HG03342 (cell line): Measurements from ENCODE around the gene TPD52L1.

Source experiments
- ATAC-seq: cut with Tn5 transposase; IDR thresholded peaks from one replicate; pipeline ENCODE4 v1.9.1; 2021; ENCODE audit warnings: mild to moderate bottlenecking, moderate library complexity; ENCODE audit not compliant: unreplicated experiment

Gene TPD52L1

DNA sequence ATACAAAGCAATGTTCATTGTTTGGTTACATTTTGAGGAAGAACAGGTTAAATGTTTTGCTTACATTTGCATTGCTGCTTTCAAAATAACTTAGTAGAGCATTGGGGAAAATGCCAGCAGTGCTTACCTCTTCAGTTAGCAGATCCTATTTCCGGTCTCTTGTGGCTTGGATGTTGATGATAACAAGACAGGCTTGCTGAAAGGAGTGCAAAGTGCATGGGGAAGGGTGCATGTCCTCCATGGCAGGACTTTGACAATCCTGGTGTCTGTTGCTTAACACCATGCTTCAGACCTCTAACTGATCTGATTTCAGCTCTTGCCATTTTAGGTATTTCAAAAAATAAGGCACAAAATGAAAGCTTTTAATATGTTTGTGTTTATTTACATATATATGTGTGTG, 21.1 kb downstream of the TPD52L1 start:
- ATAC-seq, result no peak

DNA sequence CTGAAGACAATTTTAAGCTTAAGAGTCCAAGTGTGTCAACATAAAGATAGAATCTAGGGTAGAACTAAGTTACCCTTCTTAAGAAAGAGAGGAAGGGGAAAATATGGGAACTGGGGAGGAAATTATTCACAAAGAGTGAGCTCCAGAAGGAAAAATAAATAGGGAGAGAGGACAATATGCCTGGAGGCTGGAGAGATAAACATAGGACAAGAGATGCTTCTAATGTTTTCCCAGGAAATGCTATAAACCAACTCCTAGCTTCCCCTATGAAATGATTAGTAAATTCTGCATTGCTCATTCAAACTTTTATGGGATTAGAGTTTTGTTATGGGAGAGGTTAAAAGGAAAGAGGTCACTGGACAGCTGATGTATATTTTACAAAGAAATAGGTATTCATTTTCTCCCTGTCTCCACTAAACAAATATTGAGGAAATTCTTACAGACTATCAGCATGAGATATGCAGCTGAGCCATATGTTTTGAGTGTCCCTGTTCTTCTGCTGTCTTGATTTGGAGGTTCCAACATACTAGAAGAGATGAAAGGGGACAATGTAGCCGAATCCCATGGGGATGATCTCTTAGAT, 22.0 kb downstream of the TPD52L1 start:
- no peak for ATAC-seq

DNA sequence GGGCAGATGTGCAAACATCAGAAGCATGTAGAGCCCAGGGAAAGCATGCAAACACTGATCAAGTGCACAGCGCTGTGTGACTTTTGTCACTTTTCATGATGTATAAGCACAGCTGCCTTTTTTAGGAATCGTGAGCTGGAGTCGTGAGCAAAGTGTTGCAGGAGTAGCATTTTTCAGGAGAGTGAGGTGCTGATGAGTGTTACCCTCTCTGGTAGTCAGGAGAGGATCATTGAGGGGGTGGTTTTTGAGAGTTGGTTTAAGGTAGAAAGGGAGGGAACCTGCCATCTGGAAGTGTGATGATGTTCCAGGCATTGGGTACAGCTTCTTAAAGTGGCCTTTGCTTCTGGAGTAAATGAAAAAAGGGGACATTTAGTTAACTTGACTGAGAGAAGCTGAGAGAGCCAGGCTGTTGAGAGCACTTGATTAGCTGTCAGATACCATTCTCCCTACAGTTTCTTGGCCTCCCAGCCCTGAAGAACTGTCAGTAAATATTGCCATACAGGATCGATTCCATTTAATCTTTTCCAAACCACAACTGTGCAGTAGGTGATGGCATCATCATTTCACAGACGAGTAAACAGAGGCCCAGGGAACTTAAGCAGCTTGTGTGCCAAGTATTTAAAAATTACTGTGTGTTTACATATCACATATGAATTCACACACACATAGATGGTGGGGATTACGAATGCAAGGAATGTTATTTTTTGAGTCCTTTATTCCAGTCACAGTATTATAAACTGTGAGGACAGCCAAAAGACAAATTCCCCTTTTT, 28.9 kb downstream of the TPD52L1 start:
- no peak for ATAC-seq

DNA sequence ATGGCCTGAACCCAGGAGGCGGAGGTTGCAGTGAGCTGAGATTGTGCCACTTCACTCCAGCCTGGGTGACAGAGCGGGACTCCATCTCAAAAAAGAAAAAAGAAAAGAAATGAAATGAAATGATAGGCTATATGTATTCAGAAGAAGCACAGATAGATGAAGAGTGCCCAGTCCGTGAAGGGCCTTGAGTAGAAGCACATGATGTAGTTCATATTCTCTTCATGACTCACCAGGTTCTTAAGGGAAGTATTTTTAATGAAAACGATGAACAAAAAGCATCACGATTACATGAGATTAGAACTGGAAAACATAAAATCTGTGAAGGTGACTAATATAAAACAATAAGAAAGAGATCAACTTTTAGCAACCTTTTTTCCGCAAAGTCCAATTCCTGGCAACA, 29.8 kb downstream of the TPD52L1 start:
- no peak for ATAC-seq

DNA sequence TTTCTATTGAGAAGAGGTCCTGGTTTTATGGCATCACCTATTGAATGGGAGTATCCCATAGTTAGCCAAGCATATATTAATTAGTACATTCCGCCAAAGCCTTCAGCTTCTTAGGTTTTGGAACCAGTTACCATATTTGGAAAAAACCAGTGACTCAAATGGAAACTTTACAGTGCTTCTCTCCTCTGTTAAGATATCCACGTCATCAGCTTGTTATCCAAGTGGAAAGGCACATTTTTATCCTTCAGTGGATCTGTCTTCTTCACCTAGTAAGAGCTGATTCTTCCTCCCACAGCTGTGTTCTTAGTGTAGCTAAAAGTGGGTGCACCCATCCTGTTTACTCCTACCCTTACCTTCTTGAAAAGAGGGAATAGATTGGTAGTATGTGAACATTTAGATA, 34.5 kb downstream of the TPD52L1 start:
- no peak for ATAC-seq

DNA sequence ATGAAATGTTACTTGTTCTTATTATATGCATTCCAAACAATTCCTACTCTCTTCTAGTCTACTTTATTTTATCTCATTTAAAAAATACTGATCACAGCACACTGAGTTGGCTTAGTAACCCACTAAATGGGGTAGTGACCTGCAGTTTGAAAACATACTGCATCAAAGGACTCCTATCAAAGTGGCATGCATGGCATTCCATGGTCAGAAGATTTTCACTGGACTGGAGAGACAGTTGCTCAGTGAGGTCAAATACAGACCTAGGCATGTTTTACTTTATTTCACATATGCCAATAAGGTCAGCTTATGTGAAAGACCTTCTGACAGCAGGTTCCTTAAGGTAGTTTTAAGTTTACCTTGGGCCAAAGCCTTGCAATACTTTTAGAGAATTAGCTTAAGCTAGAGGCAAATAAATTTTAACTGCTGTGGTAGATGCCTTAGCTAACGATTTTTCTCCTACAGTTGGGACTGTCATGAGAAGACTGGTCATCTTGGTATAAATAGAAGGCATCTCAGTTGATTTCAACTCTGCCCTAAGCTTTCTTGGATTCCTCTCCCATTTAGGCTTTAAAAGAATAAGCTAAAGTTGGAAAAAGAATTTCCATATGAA, 35.1 kb downstream of the TPD52L1 start:
- no peak for ATAC-seq

DNA sequence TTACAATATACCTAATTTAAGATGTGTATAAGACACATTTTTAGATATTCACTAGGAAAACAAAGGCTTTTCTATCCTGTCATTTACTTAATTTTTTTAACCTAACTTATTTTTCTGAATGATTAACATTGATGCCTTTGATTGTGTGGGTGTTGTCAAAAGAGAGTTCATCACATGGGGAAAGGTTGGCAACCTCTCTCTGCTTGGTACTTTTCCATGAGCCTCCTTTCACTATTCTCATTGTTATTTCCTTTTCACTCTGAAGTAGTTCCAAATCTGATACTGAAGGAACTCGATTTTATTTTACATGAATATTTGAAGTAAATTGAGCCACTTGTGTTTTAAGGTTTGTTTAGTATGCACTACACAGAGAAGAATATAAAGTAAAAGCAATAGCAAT, 35.9 kb downstream of the TPD52L1 start:
- no peak for ATAC-seq

DNA sequence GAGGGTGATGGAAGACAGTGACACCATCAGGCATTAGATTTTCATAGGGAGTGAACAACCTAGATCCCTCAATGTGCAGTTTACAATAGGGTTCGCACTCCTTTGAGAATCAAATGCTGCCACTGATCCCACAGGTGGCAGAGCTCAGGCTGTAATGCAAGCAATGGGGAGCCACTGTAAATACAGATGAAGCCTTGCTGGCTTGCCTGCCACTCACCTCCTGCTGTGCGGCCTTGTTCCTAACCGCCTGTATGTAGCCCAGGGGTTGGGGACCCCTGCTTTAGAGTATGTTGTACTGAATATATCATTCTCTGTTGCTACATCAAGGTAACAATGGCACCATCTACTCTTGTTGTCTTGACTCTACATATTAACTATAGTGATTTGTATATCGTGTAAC, 37.1 kb downstream of the TPD52L1 start:
- ATAC-seq, result no peak

DNA sequence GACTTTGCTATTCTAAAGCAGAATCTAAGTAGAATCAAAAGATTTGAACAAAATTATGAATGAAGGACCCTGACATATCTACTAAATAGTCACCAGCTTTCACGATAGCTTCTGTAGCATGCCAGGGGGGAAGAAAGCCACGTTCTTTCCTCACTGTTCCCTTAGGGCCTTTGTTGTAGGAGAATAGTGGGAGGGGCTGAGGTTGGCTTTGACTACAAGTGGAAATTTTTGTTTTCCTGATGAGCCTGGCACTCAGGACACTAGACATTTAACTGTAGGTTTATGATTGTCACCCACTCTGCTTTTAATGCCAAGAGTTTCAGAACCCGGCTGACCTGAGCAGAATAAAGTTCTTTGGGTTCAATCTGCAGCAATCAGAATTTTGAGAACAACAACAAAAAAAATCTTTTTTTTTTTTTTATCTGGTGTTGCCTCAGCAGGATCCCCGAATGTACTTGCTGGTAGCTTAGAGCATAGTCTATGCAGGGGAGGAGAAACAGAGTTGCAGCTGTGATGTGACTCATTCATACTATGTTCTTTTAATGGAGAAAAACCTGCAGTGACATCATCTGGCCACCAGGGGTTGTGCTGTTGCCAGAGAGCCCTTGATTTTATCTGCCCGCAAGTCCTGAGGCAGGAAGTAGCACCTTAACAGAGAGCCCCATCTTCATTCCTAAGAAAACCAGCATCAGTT, 38.5 kb downstream of the TPD52L1 start:
- ATAC-seq, result peak; percentile 99

DNA sequence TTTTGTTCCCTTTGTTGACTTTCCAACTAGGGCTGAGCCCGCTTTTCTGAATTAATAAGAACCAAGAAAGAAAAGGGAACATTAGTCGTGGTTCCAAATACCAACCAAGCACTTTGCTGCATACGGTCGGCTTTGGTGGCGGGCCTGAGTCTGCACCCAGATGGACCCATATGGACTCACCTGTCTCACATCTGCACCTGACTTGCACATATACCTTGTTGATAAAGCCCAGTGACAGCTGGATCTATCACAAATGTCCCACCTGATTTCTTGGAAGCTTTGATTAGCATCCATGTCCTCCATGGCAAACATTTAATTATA, 39.0 kb downstream of the TPD52L1 start:
- peak; percentile 6 for ATAC-seq

DNA sequence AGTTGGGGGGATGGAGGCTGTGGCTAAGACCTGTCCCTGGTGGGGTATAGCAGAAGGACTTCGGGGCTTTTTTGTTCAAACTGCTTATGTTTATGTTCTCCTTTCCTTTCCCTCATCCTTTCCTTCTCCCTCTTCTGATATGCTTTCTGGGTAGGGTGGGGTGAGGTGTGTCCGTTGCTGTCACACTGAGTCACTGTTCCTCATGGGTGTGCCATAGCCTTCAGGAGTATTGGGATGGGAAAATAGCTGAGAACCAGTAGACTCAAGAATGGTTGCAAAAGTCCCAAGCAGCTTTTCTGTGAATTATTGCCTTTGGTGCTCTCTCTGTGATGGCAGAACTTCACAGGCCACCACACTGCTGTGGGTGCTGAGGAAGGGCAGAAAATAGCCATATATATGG, 39.6 kb downstream of the TPD52L1 start:
- ATAC-seq, result no peak

DNA sequence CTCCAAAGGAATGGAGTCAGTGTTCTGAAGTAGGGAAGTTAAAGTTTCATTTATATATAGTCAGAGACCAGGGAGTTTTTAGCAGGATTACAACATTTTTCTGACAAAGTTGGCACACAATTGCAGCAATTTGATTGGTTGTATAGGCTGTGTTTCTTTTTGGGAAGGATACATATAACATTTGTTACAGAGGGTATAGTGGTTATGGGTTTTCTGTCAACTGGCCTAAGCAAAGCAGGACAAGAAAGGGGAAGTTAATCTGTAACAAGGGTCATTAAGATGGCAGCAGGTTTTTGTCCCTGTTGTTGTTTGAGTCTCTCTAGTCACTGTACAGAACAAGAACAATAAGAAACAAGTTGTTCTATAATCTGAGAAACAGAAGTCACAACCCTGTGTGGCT, 41.4 kb downstream of the TPD52L1 start:
- no peak for ATAC-seq

DNA sequence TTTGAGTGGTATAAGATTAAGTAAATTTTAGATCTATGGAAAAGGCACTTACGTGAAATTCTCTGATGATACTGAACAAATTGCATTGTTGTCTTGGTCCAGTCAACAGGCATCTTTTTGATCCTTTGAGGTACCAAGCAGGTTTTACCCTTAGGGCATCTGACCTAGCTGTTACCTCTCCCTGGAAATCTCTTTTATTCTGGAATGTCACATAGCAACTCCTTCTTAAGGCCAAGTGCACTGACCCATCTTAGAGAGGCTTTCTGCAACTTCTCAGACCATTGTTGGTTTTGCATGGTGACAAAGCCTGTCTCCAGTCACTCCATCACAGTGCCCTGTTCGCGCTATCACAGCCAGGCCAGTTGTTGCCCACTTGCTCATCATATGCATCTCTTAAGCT, 42.0 kb downstream of the TPD52L1 start:
- no peak for ATAC-seq

DNA sequence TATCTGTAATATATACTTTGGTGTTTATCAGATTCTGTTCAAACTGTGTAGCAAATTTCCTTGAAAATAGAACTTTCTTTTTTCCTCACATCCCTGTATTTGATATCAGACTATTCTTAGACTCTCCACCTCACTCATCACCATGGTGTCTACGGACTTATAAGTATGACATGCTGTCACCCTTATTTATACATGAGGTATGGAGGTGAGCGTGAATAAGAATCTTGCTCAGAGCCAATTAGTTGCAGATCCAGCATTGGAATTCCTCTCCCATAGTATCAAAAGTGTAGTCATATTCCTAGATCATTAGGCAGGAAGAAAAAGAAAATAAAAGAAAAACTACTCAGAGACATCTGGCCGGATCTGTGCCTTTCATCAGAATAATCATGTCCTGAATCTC, 43.0 kb downstream of the TPD52L1 start:
- no peak for ATAC-seq

DNA sequence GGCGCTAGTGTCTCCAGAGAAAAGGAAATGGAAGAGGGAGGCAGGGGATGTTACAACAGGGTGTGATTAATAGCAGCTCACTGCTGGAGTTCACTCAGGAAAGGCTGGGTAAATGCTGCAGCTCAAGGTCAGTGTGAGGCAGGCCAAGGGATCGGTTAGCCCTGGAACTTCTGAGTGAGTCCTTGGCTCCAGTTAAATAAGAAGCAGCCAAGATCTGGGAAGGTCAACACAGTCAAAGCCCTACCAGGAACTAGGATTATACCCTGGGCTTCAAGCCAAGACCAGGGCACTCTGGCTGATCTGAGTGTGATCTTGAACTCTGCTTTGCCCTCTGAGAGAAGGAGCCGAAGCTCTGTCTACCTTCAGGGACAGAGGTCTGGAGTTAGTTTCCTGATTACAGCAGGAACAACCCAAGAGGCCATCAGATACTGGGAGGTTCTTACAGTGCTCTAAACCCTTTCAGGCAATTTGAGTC, 44.3 kb downstream of the TPD52L1 start:
- no peak for ATAC-seq

DNA sequence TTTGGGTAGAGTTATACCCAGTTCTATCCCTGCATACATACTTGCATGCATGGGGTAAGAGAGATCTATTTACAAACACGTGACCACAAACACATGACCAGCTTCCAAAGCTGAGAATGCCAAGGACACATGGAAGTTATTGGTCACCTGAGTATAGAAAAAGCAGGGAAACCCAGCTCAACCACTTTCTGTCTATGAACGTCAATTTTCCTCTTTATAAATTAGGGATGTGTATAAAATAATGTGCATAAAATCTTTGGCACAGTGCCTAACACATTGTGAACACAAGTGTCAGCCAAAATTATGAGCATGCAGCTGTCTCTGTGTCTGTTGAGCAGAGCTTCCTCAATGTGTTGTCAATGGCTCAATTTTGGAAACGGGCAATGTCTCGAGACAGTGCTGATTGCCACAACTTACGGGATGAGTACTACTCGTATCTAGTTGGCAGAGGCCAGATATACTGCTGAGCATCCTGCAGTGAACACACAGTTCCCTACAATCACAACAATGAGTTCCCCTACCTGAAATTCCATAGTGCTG, 44.9 kb downstream of the TPD52L1 start:
- ATAC-seq, result no peak

DNA sequence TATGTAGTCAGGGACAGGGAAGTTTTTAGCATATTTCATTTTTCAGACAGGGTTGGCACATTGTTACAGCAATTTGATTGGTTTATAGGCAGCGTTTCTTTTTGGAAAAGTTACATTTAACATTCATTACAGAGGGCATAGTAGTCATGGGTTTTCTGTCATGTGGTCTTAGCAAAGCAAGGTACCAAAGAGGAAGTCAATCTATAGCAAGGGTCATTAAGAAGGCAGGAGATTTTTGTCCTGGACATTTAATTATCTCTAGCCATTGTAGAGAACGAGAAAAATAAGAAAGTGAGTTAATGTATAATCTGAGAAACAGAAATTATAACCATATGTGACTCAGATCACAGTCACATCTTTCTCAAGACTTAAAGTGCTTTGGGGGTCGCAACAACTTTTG, 47.4 kb downstream of the TPD52L1 start:
- no peak for ATAC-seq

DNA sequence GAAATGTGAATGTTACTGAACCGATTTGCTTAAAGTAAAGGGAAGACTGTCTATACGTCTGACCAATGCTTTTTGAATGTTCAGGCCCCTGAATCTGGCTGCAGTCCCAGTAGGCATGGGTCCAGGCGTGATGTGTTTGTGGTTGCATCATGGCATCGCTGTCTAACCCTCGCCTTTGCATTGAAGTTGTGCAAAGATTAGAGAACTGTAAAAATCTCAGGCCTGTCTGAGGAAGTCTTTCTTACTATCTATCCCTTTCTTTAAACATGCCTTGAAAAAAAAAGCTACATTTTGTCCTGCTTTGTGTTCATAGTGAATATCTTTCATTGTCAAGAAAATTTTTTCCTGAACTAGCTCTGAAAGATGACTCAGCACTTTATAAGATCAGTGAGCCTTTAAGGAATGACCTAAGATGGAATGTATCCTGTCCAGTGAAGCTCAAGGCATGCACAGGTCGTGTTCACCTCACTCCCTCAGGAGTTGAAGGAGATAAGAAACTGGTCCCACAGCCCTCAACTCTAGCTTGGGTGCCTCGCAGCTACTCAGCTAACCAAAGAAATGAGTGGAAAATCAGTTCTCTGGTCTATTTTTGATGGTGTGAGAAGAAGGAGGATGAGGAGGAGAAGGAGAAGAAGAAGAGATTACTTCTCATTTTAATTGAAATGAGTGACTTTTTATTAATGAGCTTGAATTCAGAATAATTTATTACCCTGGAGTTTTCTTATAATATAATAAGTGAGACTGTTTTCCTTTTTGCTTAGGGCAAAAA, 48.6 kb downstream of the TPD52L1 start:
- ATAC-seq, result no peak

DNA sequence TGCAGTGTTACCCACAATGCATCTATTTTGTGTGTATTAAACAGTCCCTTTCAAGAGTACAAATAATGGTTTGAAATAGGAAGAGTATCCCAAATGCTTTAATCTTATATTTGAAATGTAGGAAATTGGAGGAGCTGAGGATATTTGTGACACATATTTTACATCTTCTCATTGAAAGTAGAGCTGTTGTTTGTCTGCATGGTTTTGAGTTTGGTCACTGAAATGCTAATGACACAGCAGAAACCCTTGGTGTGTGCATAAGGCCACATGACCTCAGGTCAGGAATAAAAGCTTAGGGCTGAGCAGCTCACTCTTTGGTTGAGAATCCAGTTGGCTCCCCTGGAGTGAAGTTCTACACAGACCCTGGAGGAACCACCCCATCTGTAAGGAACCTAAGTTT, 49.8 kb downstream of the TPD52L1 start:
- ATAC-seq, result no peak

DNA sequence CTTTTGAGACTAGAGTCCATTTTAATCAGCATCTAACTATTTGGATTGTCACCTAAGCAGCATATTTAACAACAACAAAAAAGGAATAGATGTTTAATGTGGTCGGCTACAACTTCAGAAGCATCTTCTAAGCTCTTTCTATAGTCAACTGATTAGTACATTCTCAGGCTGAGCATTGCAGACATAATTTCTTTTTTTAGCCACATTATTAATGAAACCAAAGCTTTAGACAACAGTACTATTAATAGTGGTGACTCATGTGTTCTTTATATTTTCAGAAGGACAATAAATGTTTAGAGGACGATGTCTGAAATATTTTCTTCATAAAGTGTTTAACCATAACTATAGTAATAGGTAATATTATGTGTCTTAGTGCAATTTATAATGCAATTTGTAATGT, 52.4 kb downstream of the TPD52L1 start:
- no peak for ATAC-seq

DNA sequence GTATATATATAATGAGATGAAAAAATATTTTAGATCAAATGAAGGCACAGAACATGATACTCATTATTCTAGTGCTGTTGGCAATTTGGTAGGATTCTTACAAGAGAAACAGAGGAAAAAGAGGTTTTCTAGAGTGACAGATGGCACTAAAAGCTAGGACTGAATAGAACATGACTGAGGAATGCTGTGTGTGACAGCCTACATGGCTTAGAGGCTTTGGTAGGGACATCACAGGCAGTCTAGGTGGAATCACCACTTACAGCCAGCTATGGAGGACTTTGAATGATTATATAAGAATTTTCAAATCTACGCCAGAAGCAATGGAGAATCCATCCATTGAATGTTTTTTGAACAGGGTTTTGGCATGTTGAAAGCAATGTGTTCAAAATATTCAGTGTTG, 52.8 kb downstream of the TPD52L1 start:
- ATAC-seq, result no peak
